GM12891 (cell line): ENCODE data around the gene NTNG1.

Source experiments
- PAX5 ChIP-seq: IDR thresholded peaks from 2 replicates; pipeline ENCODE4 v1.6.1; 2011; ENCODE audit warnings: low read length, moderate library complexity, mild to moderate bottlenecking; ENCODE audit not compliant: insufficient read depth, severe bottlenecking
- POLR2A ChIP-seq: IDR thresholded peaks from 2 replicates; pipeline ENCODE4 v1.6.1; 2011; ENCODE audit warnings: low read depth, low read length, control low read depth
- POLR2AphosphoS5 ChIP-seq: IDR thresholded peaks from 2 replicates; pipeline ENCODE4 v1.6.1; 2011; ENCODE audit warnings: low read depth, low read length, control low read depth
- POU2F2 ChIP-seq: IDR thresholded peaks from 2 replicates; pipeline ENCODE4 v1.6.1; 2011; ENCODE audit warnings: low read depth, mild to moderate bottlenecking, control low read depth, low read length, moderate library complexity
- SPI1 ChIP-seq: IDR thresholded peaks from 2 replicates; pipeline ENCODE4 v1.6.1; 2011; ENCODE audit warnings: low read depth, low read length, control low read depth
- TAF1 ChIP-seq: IDR thresholded peaks from 2 replicates; pipeline ENCODE4 v1.6.1; 2011; ENCODE audit warnings: low read depth, low read length, control low read depth

DNA sequence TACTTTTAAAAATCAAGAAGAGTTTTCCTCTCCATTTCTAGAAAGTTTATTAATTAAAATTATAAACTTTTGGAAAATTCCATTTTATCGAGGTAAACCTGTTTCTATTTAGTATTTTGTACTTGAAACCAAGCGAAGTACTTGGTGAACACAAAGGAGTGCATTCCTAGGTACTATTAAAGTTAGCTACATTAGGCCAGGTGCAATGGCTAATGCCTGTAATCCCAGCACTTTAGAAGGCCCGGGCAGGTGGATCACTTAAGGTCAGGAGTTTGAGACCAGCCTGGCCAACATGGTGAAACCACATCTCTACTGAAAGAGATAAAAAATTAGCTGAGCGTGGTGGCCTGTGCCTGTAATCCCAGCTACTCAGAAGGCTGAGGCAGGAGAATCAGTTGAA, 292.2 kb downstream of the NTNG1 start:
- no peak for TF ChIP-seq POLR2AphosphoS5
- no peak for TF ChIP-seq POLR2A
- no peak for TF ChIP-seq TAF1
- no peak for TF ChIP-seq SPI1
- TF ChIP-seq PAX5, result no peak
- TF ChIP-seq POU2F2, result no peak
